ENCODE data around the gene TSC22D1.

TSC22D1 gene

DNA sequence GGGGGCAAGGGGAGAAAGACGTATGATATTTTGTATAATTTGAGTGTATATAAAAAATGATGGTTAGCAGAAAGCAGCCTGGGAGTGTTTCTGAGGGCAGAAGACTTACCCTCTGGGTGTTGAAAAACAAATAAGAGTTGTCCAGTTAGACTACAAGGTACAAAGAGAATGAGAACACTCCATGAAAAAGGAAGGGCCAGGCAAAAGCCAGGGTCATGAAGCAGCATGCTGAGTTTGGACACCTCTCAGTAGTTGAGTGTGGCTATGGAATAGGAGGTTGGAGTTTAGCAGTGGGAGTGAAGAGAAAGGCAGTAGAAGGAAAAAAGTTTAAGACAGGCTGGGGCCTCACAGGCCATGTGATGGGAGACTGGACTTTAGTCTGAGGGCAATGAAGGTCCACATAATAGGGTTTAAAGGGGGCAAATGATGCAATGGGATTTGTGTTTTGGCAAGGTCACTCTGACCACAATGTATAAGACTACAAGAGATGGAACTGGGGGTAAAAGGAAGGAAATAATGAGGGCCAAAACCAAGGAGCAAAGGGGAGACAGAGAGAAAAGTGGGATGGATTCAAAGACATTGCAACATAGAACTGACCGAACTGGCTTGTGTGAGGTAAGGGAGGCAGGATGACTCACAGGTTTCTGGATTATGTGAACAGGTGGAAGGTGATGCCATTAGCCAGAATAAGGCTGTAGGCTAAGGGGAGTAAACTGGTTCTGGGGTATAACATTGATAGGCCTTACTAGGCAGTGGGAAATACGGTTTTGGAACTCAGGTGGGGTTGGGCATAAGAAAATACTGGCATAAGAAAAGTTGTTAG lies 125.9 kb downstream of the TSC22D1 start:
- DNase-seq, result no peak

DNA sequence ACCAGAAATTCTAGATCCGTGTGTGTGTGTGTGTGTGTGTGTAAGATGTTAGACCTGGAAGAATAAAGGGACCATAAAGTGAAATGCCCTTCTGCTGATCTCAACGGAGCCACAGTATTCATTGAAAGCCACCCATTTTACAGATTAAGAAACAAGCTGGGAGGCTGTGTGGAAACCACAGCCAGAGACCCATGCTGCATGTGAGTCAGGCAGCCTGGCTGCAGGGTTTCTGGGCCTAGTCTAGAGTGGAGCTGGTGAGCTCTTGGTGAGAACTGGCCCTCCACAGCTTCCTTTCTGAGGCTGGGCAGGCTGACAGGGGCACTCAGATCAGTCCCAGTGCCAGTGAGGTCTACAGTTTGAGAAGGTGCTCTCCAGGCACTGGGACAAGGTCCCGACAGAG lies 127.3 kb downstream of the TSC22D1 start:
- no peak for DNase-seq

DNA sequence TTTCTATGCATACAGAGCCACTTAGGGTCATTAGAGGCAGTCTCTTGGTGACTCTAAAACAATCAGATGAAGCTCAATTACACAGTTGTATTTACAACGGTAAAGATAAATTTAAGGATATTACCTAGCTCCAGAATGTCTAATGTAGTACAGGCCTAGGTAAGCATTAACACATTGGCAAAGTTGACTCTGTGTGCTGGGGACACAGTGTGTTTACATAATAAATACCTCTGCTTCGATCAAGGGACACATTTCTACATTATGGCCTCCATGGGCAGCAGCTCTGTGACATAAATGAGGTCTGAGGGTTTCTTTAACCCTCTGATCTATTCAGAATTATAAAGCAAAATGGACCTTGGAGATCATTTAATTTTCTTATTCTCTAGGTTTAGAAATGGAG lies 127.8 kb downstream of the TSC22D1 start:
- DNase-seq, result no peak

DNA sequence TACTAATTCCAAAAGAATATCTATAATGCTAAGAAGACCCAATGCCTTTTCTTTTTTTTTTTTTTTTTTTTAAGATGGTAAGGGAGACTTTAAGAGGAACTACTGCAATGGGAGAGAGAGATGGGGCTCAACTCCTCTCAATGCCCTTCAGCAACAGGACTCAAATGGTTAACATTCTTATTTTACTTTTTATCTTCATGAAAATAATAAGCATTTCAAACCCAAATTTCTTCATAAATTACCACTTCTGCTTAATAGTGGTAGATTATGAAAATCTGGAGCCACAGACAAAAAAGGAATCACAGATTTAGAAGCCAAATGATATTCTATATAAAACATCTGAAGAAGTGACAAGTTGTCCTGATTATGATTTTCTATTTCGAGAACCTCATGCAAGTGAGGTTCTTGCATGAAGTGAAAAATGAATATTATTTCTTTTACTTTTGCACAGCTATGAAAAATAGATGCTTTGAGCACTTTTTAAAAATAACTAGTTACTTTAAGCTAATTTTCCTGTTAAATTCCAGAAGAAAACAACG lies 128.3 kb downstream of the TSC22D1 start:
- DNase-seq, result no peak

DNA sequence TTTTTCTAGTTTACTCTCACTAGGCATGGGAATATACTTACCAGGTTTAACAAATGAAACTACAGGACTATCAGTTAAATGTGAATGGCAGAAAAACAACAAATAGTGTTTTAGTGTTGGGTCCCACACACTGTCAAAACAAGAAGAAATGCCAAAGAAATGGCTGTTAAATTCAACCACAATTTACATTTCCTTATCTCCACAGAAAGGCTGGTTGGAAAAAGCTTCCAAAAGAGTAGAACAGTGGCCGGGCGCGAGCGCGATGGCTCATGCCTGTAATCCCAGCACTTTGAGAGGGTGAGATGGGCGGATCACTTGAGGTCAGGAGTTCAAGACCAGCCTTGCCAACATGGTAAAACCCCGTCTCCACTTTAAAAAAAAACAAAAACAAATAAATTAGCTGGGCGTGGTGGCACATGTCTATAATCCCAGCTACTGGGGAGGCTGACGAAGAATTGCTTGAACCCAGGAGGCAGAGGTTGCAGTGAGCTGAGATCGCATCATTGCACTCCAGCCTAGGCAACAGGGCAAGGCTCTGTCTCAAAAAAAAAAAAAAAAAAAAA lies 136.0 kb downstream of the TSC22D1 start:
- no peak for DNase-seq

DNA sequence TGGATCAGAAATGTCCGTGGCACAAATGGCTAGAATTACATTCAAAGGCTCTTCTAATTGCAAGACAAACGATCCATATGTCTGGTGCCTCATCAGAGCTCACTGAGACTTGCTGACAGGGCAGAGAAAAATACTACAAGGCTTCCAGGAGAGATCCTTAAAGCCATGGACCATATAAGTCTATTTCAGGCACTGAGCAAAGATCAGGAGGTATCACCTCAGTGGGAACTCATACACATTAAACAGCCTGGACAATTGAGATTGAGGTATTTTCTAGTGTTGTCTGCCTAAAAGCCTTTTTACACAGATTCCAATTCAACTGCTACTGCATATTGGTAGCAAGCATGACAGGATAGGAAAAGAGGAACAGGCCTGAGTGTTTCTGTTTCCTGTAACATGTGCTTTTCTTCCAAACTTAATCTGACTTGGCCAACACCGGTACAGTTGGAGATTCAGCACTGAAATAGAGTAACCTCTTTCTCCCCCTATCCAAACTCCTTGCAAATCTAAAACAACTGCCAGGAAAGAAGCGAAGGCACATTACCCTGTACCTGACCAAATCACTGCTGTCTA lies 136.6 kb downstream of the TSC22D1 start:
- no peak for DNase-seq

DNA sequence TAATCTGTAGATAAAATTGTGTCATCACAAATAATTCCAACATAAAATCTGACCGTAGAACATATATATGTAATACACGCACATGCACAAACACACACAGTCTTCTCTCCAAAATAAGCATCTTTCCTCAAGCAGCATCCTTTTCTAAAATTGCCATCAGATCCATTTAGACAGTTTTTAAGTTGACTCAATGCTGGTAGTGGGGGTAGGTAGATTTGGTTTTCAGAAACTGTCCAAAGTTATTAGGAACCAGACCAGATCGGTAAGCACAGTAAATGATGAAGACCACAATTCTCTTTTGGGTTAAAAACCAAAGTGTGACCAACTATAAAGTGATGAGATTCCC lies 137.9 kb downstream of the TSC22D1 start:
- no peak for DNase-seq

DNA sequence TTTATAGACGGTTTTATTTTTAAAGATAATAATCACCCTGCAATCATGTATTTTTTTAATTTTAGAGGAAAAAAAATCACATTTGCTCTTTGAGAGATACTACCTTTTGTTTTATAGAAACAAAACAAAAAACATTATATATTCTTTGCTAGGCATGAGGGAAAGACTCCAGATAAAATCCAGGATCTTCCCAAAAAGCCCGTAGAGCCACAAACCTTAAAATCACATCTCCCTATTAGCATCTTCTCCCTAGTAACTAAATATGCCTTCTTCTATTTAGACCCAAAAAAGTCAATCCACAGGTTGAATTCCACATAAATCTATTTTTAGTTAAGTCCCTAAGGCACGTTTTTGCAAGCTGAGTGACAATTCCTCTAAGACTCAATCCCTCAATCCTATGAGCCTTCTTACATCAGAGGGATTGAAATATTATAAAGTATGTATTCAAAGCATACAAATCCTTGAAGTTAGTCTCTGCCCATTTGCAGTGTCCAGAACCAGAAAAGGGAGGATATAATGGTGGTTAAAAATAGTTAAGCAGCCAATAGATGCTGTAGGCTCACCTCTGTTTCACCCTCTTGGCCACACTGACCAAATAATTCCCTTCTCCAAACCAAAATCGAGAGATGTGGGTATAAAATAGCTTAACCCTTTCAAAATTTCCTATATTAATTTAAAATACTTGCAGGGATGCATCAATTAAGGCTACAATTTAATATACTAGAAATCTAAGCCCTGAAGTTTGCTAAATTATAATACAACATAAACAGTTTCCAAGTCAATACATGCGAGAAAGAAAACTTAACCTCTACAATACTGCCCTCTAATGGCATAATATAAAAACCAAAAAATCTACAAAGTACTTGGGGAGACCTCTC lies 138.5 kb downstream of the TSC22D1 start:
- DNase-seq, result no peak

DNA sequence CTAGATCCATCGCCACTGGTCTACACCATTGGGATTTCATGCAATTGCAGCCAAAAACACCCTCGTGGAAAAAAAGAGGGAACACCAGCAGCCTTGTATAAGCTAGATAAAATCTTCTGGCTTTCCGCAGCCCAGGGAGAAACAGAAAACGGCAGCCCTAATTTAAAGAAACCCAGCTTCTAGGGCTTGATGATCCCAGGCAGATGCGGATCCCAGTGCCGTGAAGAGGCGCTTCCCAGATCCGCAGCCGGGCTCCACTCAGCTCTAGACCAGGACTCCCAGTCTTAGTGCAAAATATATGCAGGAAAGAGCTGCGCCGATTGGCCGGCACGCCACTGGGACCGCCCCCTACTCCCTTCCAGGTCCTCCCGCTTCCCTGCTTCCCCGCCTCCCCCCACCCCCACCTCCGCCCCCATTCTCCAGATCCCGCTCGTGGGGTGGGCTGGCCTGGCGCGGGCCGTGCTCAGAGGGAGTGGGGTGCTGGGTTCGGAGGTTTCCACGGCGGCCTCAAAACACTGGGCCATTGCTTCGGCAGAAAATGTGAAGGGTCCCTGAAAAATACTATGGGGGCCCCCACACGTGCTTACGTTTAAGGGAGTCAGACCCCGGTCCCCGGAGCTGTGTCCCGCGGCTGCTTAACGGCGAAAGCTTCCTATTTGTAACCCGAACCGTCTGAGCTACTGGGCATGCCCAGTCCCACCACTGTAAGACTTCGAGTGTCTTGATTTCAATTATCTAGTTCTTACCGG lies 139.4 kb downstream of the TSC22D1 start:
- peak; percentile 98 for DNase-seq

DNA sequence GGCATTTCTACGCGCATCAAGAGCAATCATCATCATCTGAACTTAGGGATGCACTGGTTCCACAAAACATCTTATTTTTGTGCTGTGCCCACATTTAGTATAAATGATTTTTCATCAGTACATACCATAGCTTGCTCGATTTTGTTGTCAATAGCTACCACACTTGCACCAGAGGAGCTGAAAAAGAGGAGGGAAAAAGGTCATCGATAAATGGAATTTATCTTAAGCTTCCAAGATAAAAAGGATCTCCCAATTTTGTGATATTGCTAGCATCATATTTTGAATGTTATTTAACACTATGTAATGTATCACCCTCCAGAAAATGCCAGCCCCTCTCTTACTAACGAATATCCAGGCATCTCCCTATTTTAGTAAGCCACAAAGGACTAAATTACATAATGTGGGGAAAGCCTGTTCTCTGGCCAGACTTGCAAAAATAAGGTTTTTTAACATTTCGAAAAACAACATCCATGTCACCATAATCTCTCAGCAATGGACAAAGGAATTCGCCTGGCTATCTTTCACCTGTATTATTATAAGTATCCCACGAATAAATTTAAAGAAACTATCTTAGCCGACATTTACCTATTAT lies 140.1 kb downstream of the TSC22D1 start:
- no peak for DNase-seq

DNA sequence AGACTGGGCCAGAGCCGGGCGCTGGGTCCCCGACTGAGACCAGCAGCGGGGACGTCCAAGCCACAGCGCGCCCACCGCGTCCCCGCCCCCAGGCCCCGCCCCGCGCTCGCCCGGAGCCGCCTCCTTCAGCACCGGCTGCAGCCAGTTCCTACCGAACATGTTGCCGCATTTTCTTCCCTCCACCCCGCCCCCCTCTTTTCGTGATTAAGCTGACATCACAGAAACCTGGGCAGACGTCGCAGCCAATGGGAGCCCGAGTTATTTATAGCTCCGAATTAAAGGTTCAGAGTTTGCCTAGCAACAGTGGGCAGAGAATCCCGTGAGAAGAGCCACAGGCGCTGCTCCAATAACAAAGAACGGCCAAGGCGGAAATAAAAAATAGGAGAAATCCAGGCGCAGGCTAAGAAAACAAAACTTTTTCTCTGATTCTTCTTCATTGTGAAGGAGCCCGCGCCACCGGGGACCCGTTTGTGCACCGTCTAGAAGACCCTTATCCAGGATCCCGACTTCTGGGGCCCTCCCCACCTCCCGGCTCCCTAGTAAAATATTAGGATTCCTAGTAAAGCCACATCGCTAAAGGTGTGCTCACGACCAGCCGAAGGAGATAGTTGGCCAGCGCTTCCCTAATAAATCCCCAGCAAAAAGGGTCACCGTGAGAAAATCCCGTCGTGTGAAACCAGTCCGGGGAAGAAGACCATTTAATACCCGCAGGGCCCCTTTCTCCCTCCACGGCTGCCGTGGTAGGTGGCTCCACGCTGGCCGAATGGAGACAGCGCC lies 140.8 kb downstream of the TSC22D1 start:
- peak; percentile 98 for DNase-seq

DNA sequence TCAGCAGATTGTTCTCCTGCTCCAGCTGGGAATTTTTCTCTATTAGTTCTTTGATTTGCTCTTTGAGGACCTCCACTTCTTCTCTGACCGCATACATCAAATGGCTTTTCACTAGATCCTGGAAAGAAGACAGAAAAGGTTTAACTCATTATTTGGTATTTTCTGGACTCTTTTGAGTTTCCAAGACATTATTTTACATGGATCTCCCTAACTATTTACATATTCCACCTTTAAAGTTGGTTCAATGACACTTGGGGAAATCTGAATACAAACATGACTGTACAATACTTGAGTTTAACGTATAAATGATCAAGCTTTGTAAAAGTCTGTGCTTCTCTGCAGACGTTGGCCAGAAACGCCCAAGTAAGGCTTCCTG lies 141.4 kb downstream of the TSC22D1 start:
- no peak for DNase-seq

DNA sequence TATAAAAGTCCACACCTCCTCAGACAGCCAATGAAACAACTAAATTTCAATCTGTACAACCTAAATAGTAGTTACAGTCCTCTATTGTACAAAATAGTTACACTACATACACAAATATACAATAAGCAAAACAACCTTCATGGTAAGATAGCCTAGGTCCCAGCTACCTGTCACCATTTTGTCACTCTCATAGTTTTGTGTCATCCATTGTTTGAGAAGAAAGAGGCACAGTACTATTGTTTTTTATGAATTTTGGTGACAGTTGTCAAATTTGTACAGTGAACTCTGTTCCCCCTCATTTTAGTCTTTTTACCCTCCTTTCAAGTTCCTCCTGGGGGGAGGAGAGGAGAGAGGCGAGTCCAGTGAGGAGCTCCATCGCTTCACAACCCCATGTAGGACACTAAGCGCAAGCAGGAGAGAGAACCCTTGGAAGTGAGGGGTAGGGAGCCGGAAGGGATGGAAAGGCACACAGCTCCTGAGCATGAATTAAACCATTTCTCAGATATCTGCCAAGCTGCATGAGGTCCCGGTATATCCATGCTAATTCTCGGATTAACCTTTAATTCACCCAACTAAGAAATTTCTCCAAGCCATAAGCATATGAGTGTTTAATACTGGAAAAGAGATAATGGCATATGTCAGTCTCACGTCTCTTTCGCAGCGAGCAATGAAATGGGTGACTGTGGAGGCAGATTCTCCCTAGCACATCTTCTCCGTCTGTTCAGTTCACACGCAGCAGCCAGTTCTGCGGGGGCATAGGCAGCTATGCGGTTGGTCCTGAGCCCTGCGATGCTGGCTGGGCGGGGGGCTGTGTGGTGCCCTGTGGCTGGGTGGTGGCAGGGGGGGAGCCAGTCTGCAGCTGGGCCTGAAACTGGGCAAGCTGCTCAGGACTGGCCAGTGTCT lies 142.0 kb downstream of the TSC22D1 start:
- DNase-seq, result no peak

DNA sequence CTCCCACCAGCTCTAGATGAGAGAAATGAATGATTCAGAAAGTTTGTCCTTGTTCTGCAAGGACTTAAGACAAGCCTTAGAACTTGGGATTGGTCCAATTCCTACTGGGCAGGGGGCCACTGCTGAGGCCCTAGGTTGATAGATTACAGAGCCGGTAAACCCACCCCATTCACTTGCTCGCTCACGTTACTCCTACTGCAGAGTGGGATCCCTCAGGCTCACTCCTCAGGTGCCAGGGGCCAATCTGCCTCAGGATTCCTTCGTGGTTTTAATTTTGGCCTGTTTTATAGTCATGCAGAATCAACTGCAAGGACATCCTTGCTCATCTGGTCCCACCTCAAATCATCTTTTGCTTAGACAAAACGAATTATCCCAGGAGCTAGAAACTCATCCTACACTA lies 143.5 kb downstream of the TSC22D1 start:
- DNase-seq, result no peak

DNA sequence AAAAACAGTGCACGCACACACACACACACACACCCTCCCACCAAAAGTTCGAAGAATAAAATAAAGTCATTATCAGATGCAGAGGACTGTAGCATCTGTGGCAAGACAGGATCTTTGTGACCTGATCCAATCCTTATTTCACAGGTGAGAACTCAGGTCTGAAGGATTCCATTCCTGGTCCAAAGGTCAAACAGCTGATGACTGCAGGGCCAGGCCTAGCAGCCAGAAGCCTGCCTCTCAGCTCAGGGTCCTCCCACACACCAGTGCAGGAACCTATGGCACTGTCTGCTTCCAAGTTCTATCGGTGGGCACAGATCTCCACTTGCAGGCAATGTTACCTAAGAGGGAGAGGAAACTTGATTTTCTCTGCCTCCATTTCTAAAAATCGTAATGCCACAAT lies 145.0 kb downstream of the TSC22D1 start:
- DNase-seq, result no peak

DNA sequence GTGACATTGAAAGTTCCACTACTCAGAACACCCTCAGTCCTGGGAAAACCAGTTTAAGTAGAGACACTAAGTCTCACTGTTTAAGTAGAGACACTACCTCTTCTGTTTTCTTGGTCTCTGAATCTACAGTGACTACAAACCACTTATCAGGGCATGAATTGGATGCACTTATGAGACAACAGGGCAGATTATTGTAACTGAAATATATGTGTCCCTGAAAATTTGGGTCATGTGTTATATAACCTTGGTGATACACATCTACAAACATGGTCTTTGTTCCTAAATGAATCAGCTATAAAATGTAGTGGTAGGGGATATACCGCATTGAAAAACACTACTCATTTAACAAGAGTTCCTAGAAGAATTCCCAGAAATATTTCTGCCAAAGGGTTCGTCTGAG lies 146.8 kb downstream of the TSC22D1 start:
- DNase-seq, result no peak

DNA sequence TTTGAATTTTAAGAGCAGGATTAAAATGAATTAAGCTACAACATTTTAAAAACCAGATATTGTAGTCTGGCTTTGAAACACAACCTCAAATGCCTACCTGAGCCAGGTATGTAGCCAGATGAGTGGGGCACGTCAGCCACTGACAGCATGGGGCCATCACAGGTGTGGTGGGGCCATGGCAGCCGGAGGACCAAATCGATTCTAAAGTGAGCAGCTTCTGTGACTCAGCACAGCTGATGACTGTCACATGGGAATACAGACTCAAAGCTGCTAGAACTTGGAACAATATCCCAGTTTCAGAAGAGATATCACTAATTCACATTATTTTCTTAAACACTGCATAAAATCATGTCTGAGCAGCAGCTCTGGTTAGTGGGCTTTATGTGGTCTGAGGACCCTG lies 149.7 kb downstream of the TSC22D1 start:
- DNase-seq, result no peak

DNA sequence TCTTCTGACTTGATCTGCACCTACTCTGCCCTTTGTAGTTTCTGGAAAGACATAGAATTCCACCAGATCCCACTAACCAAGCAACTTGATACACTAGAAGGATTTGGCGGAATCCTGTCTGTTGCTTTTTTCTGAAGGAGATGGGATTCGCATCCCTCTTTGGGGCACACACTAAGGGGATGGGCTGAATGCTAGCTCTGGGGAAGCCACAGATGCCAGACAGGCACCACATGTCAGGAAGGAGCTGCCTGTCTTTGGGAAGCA lies 150.4 kb downstream of the TSC22D1 start:
- no peak for DNase-seq

DNA sequence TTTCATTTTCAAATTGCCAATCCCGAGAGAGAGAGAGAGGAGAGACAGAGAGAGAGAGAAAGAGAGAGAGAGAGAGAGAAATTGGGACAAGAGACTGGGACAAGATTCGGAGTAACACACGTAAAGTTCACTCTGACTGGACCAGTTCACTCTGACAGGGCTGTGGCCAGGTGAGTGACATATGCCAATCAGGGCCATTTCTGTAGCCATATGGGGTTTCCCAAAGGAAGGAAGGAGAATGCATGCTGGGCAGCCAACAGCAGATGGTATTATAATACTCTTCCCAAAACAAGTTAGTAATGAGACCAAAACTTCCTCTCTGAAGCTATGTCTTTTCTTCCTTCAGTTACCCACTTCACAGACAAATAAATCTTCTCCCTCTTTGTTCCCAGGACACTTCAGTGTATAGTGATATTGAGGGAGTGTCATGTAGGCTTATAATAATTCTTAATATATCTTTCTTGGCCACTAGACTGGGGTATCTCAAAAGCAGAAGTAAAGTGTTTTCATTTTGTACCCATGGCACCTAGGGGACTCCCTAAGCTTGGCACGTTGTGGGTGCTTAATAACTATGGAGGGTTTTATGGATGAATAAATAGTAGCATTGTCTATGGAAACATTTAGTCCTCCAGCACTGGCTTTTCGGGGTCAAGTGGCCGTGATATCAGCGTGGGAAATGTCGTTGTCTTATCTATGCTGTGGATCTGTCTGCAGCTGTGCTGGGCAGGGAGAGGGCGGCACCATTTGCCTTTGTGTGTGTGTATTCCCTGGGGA lies 150.9 kb downstream of the TSC22D1 start:
- DNase-seq, result no peak

DNA sequence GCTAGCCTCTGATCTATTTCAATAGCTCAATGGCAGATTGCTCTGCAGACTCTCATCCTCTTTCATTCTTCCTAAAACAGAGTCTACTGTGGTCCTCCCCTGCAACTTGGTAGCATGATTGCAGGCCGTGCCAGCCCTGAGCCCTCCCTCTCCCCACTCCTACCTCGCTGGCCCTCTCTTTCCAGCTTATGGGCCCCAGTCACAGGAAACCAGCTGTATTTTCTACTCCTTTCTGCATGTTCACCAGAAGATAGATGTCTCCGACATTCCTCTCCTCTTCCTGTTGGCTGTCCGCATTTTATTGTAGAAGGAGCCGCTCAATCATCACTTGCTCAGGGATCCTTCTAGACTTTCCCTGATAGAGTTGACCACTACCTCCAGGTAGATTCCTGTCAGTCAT lies 152.3 kb downstream of the TSC22D1 start:
- DNase-seq, result no peak
